HG03159 (cell line): Measurements from ENCODE around the gene TMEM134.

Experiments
- ATAC-seq: cut with Tn5 transposase; IDR thresholded peaks from one replicate; pipeline ENCODE4 v1.9.1; 2021; ENCODE audit warnings: mild to moderate bottlenecking, moderate library complexity; ENCODE audit not compliant: unreplicated experiment

The TMEM134 gene

GRCh38 chr11:67440229-67441097 is 28.6 kb downstream of the TMEM134 start:
- ATAC-seq, result no peak

- no peak for ATAC-seq
These were observed 29.5 kb downstream of the TMEM134 start for GRCh38 chr11:67439321-67440228.

- ATAC-seq, result no peak
These were observed 30.7 kb downstream of the TMEM134 start for GRCh38 chr11:67438158-67438902.

DNA sequence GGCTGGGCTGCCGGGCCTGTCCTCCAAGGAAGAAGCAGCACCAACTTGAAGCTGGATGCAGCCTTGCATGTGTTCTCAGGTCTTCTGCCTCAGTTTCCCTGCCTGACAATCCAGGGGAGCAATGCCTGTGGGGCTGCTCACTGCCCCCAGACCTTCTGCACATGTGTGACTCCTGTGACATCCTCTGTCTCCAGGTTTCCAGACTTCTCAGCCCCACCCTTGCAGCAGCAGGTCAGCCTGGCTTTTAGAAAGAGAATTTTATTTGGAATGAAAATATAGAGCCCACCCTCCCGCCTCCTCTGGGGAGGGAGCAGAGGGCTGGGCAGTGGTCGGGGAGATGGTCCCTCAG is 31.3 kb downstream of the TMEM134 start:
- no peak for ATAC-seq

DNA sequence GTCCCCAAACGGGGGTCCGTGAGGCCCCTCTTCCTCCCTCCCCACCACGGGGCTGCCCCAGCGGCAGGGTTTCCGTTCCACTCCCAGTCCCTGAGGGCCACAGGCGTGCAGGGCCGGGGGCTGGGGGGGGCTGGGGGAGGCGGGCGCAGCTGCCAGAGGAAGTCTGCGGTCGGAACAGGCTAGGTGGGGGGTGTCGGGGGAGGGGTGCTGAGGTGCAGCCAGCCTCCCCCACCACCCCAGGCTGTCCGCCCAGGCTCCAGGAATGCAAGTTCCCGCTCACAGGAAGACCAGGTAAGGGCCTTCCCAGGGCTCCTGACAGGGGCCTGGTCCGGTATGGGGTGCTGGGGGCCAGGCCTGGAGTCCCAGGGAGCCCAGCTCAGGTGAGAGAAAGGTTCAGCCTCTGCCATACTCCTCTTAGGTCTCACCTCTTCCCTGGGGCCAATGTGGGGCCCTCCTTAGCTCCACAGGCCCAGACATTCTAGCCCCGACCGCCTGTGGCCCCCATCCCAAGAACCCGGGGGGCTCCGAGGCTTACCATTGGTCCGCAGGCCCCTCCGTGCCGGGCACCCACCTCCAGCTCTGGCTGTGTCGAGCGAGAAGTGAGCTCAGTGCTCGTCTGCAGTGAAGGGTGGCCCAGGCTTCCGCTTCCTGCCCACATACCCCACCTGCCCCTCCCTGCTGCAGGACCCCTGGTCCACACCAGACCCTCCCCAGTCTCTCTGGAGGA is 31.8 kb downstream of the TMEM134 start, which contains the start of gene PTPRCAP:
PTPRCAP (minus strand) TSS at position 601 of the 727 bp plus-strand sequence; CDS start at position 538, 63 bp downstream.
- ATAC-seq, result no peak

DNA sequence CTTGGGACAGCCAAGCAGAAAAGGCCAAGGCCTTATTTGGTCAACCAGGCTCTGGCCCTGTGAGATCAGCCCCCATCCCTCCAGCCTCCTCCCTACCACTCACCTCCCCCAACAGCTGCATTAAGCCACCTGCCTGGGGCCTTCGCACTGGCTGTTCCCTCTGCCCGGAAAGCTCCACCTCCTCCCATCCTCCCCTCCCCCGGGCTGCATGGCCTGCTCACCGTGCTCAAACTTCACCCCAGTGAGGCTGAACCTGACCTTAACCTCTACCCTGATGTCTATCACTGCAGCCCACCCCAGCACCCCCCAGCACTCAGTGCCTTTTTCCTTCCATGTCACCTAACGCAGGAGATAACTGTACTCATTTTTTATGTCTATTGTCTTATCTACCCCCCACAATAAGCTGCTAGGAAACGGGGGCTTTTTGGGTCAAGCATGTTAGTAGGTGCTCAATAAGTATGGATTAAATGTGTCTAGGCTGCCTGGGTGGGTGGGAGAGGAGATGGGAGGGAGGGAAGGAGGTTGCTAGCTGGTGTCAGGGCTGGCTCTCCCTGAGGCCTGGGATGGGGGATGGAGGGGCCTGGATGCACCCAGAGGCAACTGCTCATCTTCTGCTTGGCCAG is 32.5 kb downstream of the TMEM134 start:
- ATAC-seq, result no peak

DNA sequence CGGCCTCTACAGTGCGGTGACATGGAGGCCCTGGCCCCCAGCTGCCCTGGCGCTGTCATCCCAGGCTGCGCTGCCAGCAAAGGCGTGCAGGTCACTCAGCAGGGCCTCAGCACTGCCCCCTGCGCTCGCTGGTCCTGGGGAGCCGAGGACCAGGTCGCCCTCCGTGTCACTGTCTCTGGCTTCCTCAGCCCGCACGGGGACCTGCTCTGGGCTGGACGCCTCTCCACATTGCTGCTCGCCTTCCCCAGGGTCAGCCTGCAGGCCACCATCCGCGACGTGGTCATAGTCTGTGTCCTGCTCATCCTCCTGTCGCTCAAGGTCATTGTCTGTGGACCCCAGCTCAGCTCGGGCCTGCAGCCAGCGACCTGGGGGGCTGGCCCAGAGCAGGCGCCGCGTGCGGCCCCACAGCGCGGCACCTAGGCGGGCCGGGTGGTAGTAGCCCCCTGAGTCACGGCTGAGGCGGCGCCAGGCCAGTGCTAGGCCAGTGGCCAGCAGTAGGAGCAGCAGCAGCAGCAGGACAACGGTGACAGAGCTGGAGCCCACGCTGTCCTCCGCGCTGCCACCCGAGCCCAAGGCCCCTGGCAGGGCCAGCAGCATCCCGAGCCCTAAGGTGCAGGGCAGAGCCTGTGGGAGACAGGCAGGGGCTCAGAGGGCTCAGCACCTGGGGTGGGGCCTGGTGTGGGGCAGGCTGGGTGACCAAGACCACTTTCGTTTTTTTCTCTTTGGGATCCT is 33.2 kb downstream of the TMEM134 start:
- no peak for ATAC-seq

- ATAC-seq, result no peak
These were observed 33.9 kb downstream of the TMEM134 start for GRCh38 chr11:67435031-67435726.

GRCh38 chr11:67434395-67434881 is 34.6 kb downstream of the TMEM134 start:
- no peak for ATAC-seq

DNA sequence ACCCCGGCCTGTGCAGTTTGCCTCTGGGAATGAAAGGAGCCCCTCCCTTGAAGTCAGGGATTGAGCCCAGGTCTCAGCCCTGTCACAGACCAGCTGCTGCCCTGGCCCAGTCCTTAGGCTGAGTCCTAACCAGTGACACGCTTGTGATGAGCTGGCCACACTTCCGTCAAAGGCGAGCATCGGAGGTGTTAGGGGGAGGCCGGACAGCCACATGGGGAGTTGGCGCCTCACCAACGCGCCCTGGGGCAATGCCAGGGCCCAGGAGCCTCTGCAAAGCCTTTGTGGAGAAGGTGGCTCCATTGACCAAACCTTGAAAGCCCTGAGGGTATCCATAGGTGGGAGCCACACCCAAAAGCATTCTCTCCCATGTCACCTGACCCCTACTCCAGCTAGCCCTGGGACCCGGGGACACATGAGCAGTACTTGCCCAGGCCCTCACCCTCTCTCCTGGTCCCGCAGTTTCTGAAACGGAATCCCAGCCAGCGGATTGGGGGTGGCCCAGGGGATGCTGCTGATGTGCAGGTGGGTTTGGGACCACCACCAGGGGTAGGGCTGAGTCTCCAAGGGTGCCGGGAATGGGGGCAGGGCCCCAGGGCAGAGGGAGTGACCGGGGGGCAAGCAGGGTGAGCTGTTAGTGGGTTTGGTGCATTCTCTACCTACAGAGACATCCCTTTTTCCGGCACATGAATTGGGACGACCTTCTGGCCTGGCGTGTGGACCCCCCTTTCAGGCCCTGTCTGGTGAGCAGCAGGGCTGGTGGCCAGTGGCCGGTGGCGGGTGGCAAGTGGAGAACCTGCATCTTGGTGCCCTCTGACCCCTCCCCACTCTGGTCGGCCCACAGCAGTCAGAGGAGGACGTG is 35.3 kb downstream of the TMEM134 start:
- no peak for ATAC-seq

GRCh38 chr11:67432655-67433349 is 36.2 kb downstream of the TMEM134 start:
- no peak for ATAC-seq

- ATAC-seq, result no peak
These were observed 37.5 kb downstream of the TMEM134 start for GRCh38 chr11:67431346-67432249.

- no peak for ATAC-seq
These were observed 39.3 kb downstream of the TMEM134 start for GRCh38 chr11:67429722-67430121.

- ATAC-seq, result no peak
These were observed 39.9 kb downstream of the TMEM134 start for GRCh38 chr11:67429038-67429668.
